Embryonic facial prominence (tissue), 1 donor: ENCODE results near the gene ARHGEF11.
"Not testable (repeated sequence)": the region's sequence is repeated elsewhere in the genome, so short reads cannot be mapped to it uniquely, and the experiment has no call there.

Source experiments
- DNase-seq: peaks from one replicate; pipeline ENCODE4 v3.0.0-alpha.2; 2016; ENCODE audit errors: extremely low spot score

Gene ARHGEF11

DNA sequence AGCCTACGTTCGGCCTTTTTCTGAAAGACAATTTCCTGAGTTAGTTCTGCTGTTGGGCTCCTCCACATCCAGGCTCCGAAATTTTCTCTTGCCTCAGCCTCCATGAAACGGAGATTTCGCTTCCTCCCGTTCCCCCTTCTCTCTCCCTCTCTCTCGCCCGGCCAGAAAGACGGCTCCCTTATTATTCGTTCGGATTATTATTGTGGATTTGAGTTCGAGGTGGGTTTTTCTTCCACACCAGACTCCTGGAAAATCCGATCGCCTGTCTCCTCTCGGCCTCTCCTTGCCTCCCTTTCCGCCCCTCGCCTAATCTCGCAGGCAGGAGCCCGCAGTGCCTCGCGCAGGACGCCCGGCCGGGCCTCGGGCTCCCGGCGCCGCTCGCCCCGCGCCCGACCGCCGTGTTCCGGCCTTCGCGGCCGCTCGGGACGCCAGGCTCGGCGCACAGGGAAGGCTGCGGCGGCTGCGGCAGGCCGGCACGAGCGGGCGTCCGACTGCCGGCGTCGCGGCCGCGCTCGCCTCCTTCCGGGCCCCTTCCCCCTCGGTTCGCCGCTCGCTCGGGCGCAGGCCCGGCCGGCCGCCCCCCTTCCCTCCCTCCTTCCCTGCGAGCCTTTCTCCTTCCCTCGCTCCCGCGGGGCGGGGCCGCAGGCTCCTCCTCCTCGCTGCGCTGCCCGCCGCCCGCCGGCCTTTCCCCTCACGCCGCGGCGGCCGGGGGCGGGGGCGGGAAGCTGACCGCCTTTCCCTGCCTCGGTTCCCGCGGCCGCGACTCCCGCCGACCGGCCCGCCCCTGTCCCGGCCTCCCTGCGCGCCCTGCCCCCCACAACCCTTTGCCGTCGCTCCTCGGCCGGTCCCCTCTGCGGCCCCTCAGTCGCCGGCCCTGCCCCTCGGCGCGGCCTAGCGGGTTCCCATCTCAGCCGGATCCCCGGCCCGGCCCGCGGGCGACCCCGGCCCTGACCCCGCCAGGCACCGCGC is at the start of gene ARHGEF11:
Gene ARHGEF11, minus strand, starts transcription at position 493 of the 969 bp plus-strand sequence. CDS start 1,412 bp downstream, outside the sequence.
- DNase-seq = peak; percentile 68

DNA sequence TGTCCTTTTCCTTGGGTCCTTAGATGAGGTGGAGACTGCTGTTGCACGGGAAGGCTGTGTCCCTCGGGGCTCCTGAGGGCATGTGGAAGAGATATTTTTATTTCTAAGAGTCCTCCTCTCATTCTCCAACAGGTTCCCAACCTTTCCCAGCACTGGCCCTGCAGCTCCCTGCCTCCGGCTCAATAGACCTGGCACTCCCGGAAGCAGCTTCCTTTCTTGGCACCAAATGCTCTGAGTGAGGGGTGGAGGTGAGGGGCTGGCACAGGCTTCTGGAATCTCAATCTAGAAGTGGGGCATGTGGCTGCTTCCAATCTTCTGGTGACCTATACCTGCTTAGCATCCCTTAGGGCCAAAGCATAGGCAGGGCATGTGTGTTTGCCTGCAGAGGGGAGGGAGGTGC is 49.5 kb upstream of the ARHGEF11 start:
- DNase-seq = no peak

DNA sequence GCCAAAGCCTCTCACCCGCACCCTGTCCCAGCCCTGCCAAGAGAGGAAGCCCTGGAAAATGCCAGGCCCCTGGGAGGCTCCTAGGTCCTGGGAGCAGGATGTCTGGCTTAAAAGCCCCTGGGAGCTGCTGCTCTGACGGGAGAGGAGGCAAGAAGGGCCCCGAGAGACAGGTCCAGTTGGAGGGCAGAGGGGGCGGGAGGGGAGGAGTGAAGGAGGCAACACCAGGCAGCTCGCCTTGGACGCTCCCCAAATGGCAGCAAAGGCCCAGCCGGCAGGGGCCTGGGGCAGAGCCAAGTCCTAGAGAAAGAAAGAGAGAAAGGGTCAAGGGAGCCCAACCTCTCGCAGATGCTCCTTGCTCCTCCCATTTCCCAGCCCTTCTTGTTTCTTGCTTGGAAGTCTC is 47.3 kb upstream of the ARHGEF11 start:
- DNase-seq = no peak

- no peak for DNase-seq
These were observed 46.2 kb upstream of the ARHGEF11 start for GRCh38 chr1:157091668-157092273.

- DNase-seq = no peak
These were observed 45.6 kb upstream of the ARHGEF11 start for GRCh38 chr1:157091186-157091585.

- no peak for DNase-seq
These were observed 45.2 kb upstream of the ARHGEF11 start for GRCh38 chr1:157090771-157091170.

GRCh38 chr1:157090196-157090647 is 44.7 kb upstream of the ARHGEF11 start:
- peak; percentile 81 for DNase-seq

DNA sequence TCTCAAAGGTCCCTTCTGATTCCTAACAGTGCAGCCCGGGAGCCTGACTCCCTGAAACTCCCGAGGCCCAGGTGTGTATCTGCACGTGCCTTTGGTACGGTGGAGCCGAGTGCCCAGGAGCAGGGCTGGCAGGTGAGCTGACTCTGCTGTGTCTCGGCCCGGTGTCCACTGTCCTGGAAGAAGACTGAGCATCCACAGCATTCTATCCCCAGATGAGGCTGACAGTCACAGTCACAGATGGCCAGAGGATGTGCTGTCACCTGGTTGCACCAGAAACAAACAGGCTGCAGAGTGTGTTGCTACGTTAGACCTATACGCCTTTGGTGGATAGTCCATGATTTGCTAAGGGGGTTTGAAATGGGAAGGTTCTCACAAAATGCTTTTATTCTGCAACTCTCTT is 44.2 kb upstream of the ARHGEF11 start:
- no peak for DNase-seq

GRCh38 chr1:157088607-157089006 is 43.1 kb upstream of the ARHGEF11 start:
- DNase-seq = no peak

DNA sequence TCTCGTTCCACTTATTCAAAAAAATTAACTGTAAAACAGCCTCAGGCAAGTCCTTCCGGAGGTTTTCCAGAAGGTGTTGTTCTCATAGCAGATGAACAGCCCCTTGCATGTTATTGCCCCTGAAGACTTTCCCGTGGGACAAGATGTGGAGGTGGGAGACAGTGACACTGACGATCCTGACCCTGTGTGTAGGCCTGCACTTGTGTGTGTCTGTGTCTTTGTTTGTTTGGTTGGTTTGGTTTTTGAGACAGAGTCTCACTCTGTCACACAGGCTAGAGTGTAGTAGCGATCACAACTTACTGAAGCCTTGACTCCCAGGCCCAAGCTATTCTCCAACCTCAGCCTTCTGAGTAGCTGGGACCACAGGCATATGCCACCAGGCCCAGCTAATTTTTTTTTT is 41.5 kb upstream of the ARHGEF11 start:
- DNase-seq = no peak

GRCh38 chr1:157086299-157086698 is 40.8 kb upstream of the ARHGEF11 start:
- no peak for DNase-seq

DNA sequence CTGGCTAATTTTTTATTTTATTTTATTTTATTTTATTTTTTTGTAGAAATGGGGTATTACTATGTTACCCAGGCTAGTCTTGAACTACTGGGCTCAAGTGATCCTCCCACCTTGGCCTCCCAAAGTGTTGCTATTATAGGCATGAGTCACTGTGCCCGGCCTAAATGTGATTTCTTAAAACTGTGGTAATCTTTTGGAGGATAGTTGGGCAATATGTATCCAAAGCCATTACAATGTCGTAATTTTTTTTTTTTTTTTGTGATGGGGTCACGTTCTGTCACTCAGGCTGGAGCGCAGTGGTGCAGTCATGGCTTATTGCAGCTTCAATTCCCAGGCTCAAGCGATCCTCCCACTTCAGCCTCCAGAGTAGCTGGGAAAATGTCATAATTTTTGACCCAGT is 39.9 kb upstream of the ARHGEF11 start:
- no peak for DNase-seq

- no peak for DNase-seq
These were observed 39.2 kb upstream of the ARHGEF11 start for GRCh38 chr1:157084720-157085119.

- DNase-seq = no peak
These were observed 36.2 kb upstream of the ARHGEF11 start for GRCh38 chr1:157081707-157082106.

- DNase-seq = no peak
These were observed 35.2 kb upstream of the ARHGEF11 start for GRCh38 chr1:157080714-157081113.

- DNase-seq = no peak
These were observed 31.9 kb upstream of the ARHGEF11 start for GRCh38 chr1:157077394-157077793.

- no peak for DNase-seq
These were observed 28.6 kb upstream of the ARHGEF11 start for GRCh38 chr1:157073944-157074685.

DNA sequence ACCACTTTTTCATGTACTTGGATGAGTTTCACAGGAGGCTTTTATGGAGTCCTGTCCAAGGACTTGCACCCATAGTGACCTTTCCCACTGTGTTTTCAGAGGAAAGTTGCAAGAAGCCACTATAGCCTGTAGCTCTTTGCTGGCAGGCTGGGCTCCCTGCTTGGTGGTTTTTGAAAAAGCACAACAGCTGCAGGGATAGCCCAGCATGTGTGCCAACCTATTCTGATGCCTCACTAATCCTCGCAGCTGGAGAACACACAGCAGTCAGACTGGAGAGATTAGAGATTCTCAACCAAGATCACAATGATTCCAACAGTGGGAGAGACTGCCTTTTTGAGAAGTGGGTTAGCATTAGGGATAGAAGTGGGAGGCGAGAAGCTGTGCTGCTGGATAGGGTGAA is 24.1 kb upstream of the ARHGEF11 start:
- no peak for DNase-seq

GRCh38 chr1:157059241-157059640 is 13.7 kb upstream of the ARHGEF11 start:
- DNase-seq = not testable (repeated sequence)

DNA sequence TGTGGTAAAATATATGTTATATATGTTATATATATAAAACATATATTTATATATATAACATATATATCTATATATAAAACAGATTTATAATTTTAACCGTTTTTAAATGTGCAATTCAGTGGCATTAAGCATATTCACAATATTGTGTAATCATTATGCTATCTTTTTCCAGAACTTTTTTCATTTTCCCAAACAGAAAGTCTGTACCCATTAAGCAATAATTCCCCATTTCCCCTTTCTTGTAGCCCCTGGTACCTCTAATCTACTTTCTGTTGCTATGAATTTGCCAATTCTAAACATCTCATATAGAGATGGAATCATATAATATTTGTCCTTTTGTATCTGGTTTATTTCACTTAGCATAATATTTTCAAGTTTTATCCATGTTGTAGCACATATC is 10.7 kb upstream of the ARHGEF11 start:
- no peak for DNase-seq

DNA sequence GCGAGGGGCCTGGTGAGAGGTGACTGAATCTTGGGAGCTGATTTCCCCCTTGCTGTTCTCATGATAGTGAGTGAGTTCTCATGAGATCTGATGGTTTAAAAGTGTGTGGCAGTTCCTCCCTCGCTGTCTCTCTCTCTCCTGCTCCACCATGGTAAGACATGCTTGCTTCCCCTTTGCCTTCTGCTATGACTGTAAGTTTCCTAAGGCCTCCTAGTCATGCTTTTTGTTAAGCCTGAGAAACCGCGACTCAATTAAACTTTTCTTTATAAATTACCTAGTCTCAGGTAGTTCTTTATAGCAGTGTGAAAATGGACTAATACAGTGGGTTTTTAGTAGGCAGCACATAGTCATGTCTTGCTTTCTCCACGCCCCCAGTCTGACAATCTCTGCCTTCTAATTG is 10.2 kb upstream of the ARHGEF11 start:
- not testable (repeated sequence) for DNase-seq

- DNase-seq = no peak
These were observed 5.3 kb upstream of the ARHGEF11 start for GRCh38 chr1:157050836-157051235.
